A549 (cell line): ENCODE data around the gene CDC5L. TPM values are rescaled to one million over a fixed set of nuclear protein-coding genes. Genes with fewer than 3 reads are reported as not detected.

ENCODE experiments used
- ATAC-seq, 2 experiments: fragments of 200-7000 bp in 1 of 2; fragments of >200 bp in 1 of 2; cut with Nextera tagmentation in 1 of 2; cut with Tn5 transposase in 1 of 2; 3 replicates each; pipeline versions ENCODE4 v1.8.0 to v1.9.1; 2018 to 2020; ENCODE audit warnings: mild to moderate bottlenecking in 1 of 2, moderate library complexity in 1 of 2
- CTCF ChIA-PET: fragments of 300-600 bp; sonication (Branson Sonifier 250); formaldehyde crosslinking; extraction: SDS; loops from one replicate; lab custom pipeline; 2021; ENCODE audit warnings: antibody characterized with exemption, inconsistent platforms; lab: Yijun Ruan, JAX
- POLR2A ChIA-PET: fragments of 350-600 bp; formaldehyde crosslinking; extraction: SDS; loops from one replicate; lab custom pipeline; 2021; ENCODE audit warnings: antibody characterized with exemption, inconsistent platforms; lab: Yijun Ruan, JAX
- DNase-seq, 2 experiments: peaks; one replicate each; pipeline versions ENCODE4 v3.0.0 to v3.0.0-alpha.2; 2011 to 2016; ENCODE audit warnings: low read depth in 1 of 2, low spot score in 1 of 2
- FAIRE-seq: peaks from 2 replicates; lab custom pipeline; 2011; peaks lifted over from hg19 to GRCh38; lab: Jason Lieb, UNC
- H3K27ac ChIP-seq, 2 experiments: fragments of >200 bp; sonication (Bioruptor Twin); formaldehyde crosslinking; 3 replicates each; pipeline ENCODE4 v1.5.1; 2016 to 2017
- H3K4me1 ChIP-seq: fragments of >200 bp; sonication (Bioruptor Twin); formaldehyde crosslinking; 3 replicates; pipeline ENCODE4 v1.6.1; 2016
- H3K4me2 ChIP-seq: fragments of >200 bp; sonication (Bioruptor Twin); formaldehyde crosslinking; 3 replicates; pipeline ENCODE4 v1.6.1; 2016
- H3K4me3 ChIP-seq: fragments of >200 bp; sonication (Bioruptor Twin); formaldehyde crosslinking; 3 replicates; pipeline ENCODE4 v1.5.1; 2016
- H3K9me3 ChIP-seq: fragments of >200 bp; sonication (Bioruptor Twin); formaldehyde crosslinking; 3 replicates; pipeline ENCODE4 v1.6.1; 2016
- CBX2 ChIP-seq: fragments of 200-600 bp; sonication (generic); IDR thresholded peaks from 2 replicates; pipeline ENCODE4 v1.6.1; 2016; ENCODE audit warnings: low read depth, mild to moderate bottlenecking, borderline replicate concordance
- CHD2 ChIP-seq: fragments of 150-350 bp; IDR thresholded peaks from 2 replicates; pipeline ENCODE4 v1.6.1; 2014; ENCODE audit warnings: low read length; ENCODE audit not compliant: partially characterized antibody
- EP300 ChIP-seq, 2 experiments: fragments of >200 bp; sonication (Bioruptor Twin); formaldehyde crosslinking; IDR thresholded peaks; 2 replicates in 1 of 2; 3 replicates in 1 of 2; pipeline ENCODE4 v1.6.1; 2016 to 2017
- FOSL2 ChIP-seq, 2 experiments: fragments of 450-650 bp in 1 of 2; fragments of >200 bp in 1 of 2; sonication (Bioruptor Twin) in 1 of 2; formaldehyde crosslinking; IDR thresholded peaks; 2 replicates each; pipeline versions ENCODE4 v1.5.0 to v1.6.1; 2016 to 2020; ENCODE audit warnings: mild to moderate bottlenecking in 1 of 2, moderate library complexity in 1 of 2
- GATA3 ChIP-seq: IDR thresholded peaks from 2 replicates; pipeline ENCODE4 v1.6.1; 2012; ENCODE audit warnings: borderline replicate concordance
- HOXA7 ChIP-seq: fragments of 250-450 bp; sonication (Bioruptor Pico); IDR thresholded peaks from 2 replicates; pipeline ENCODE4 v1.5.0; 2020; ENCODE audit warnings: mild to moderate bottlenecking, moderate library complexity
- HOXB13 ChIP-seq: fragments of 250-450 bp; sonication (Bioruptor Pico); IDR thresholded peaks from 2 replicates; pipeline ENCODE4 v1.5.0; 2020; ENCODE audit warnings: low read depth, mild to moderate bottlenecking, moderate library complexity
- KDM1A ChIP-seq: fragments of 200-600 bp; sonication (generic); IDR thresholded peaks from 2 replicates; pipeline ENCODE4 v1.6.1; 2016; ENCODE audit warnings: low read depth, mild to moderate bottlenecking
- KDM5A ChIP-seq: fragments of 200-600 bp; sonication (generic); IDR thresholded peaks from 2 replicates; pipeline ENCODE4 v1.6.1; 2016; ENCODE audit warnings: antibody characterized with exemption, mild to moderate bottlenecking
- MAZ ChIP-seq: fragments of 150-350 bp; IDR thresholded peaks from 2 replicates; pipeline ENCODE4 v1.6.1; 2014; ENCODE audit warnings: antibody characterized with exemption, low read depth, low read length, borderline replicate concordance
- NFE2L2 ChIP-seq: fragments of 150-350 bp; conservative IDR thresholded peaks from 2 replicates; pipeline ENCODE4 v1.6.1; 2014; ENCODE audit warnings: low read length
- POLR2A ChIP-seq: IDR thresholded peaks from 2 replicates; pipeline ENCODE4 v1.6.1; 2012; ENCODE audit warnings: mild to moderate bottlenecking, low read length
- RAD21 ChIP-seq, 2 experiments: fragments of >200 bp in 1 of 2; sonication (Bioruptor Twin) in 1 of 2; formaldehyde crosslinking in 1 of 2; IDR thresholded peaks in 1 of 2; conservative IDR thresholded peaks in 1 of 2; 2 replicates in 1 of 2; 3 replicates in 1 of 2; pipeline ENCODE4 v1.6.1; 2012 to 2018; ENCODE audit warnings: inconsistent platforms in 1 of 2
- RNF2 ChIP-seq: fragments of 200-600 bp; sonication (generic); IDR thresholded peaks from 2 replicates; pipeline ENCODE4 v1.6.1; 2016; ENCODE audit warnings: low read depth, mild to moderate bottlenecking, antibody characterized with exemption, moderate library complexity, borderline replicate concordance
- TFCP2L1 ChIP-seq: fragments of 250-450 bp; sonication (Bioruptor Pico); IDR thresholded peaks from 2 replicates; pipeline ENCODE4 v1.5.0; 2021; ENCODE audit warnings: mild to moderate bottlenecking
- TP53 ChIP-seq: fragments of 250-450 bp; sonication (Bioruptor Pico); IDR thresholded peaks from 2 replicates; pipeline ENCODE4 v1.5.0; 2021; ENCODE audit warnings: mild to moderate bottlenecking, moderate library complexity
- WGBS: methylation state at CpG from one replicate; pipeline ENCODE4 v1.1.6; 2017; ENCODE audit errors: missing lambda C conversion rate; 5-methylcytosine and 5-hydroxymethylcytosine counted together
- polyA plus RNA-seq, 4 experiments: library from polyadenylated mRNA; depleted of rRNA in 3 of 4; stranded (reverse); fragments of >200 nt; fragmentation: RNase III in 1 of 4; extraction: RNeasy Plus Mini Kit Qiagen cat#74134 plus additional on column Dnase treatment in 1 of 4; gene quantifications; 2 replicates in 3 of 4; 3 replicates in 1 of 4; pipeline ENCODE4 v1.2.3, GENCODE V29; 2011 to 2017
- TF ChIP-seq, protein P1 (sequence below): fragments of >200 bp; sonication (Bioruptor Twin); formaldehyde crosslinking; IDR thresholded peaks from 3 replicates; pipeline ENCODE4 v1.5.1; 2016
- TF ChIP-seq, protein P2 (sequence below): fragments of >200 bp; sonication (Bioruptor Twin); formaldehyde crosslinking; IDR thresholded peaks from 3 replicates; pipeline ENCODE4 v1.6.1; 2016
- TF ChIP-seq, protein P3 (sequence below): fragments of 250-450 bp; sonication (Bioruptor Pico); IDR thresholded peaks from 2 replicates; pipeline ENCODE4 v1.5.0; 2020; ENCODE audit warnings: low read depth, mild to moderate bottlenecking, moderate library complexity

CDC5L gene
- polyA plus RNA-seq, 2 of the 4 experiments (the other 2 are of a cell fraction): 12.8 to 20.5 TPM

DNA sequence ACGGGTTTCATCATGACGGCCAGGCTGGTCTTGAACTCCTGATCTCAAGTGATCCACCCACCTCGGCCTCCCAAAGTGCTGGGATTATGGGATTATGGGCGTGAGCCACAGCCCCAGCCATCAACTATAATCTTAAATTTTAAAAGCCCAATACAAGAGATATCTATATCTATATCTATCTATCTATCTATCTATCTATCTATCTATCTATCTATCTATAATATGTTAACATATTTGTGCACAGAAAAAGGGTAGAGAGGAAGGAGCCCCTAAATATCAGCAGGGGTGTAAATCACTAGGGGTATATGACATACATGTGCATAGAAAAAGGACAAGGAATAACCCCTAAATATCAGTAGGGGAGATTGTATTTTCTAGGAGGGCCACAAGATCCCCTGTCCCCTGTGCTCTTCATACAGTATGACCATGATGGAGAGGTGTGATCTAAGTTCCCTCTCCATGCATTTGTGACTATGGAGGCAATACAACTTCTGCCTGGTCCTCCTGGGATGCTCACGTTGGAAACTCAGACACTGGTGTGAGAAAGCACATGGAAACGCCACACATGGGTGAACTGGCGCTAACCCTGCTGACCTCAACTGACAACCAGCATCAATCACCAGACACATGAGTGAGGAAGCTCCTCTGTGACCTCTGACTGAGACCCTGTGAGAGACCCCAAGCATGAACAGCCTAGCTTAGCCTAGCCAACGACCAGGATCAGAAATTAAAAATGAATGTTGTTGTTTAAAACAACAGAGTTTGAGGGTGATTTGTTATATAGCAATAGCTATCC is 46.2 kb upstream of the CDC5L start:
- no peaks in the 10 kb centered on the region for H3K4me1 ChIP-seq
- POLR2A ChIA-PET: no interaction called here
- FAIRE-seq: no peak
- no peak overlapping the region for H3K27ac ChIP-seq
- CTCF ChIA-PET: interaction anchor here (0.7 to 4.6 kb wide), 3 partner anchors 46 to 74 kb away, joined by 3 to 21 read pairs (median 3); partner anchors contain the start of gene CDC5L
- no peak for ATAC-seq
- WGBS: 47% methylated on average over 8 of the region's 8 CpGs
- H3K4me3 ChIP-seq: no peak overlapping the region
- TF ChIP-seq TP53 (CRISPR knock-in tag): no peak
- TF ChIP-seq, protein P1, sequence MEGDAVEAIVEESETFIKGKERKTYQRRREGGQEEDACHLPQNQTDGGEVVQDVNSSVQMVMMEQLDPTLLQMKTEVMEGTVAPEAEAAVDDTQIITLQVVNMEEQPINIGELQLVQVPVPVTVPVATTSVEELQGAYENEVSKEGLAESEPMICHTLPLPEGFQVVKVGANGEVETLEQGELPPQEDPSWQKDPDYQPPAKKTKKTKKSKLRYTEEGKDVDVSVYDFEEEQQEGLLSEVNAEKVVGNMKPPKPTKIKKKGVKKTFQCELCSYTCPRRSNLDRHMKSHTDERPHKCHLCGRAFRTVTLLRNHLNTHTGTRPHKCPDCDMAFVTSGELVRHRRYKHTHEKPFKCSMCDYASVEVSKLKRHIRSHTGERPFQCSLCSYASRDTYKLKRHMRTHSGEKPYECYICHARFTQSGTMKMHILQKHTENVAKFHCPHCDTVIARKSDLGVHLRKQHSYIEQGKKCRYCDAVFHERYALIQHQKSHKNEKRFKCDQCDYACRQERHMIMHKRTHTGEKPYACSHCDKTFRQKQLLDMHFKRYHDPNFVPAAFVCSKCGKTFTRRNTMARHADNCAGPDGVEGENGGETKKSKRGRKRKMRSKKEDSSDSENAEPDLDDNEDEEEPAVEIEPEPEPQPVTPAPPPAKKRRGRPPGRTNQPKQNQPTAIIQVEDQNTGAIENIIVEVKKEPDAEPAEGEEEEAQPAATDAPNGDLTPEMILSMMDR: no peak
- TF ChIP-seq POLR2A: no peak
- no peak for TF ChIP-seq HOXB13 (CRISPR knock-in tag)
- TF ChIP-seq EP300 (IDR thresholded peaks at IDR 0.05): no peak
- no peak for TF ChIP-seq HOXA7
- TF ChIP-seq NFE2L2: no peak
- no peak for TF ChIP-seq KDM1A
- TF ChIP-seq RAD21 (conservative IDR thresholded peaks at IDR 0.05 in 1 of 2, IDR thresholded peaks at IDR 0.05 in 1 of 2): no peak
- no peak for TF ChIP-seq FOSL2 (IDR thresholded peaks at IDR 0.05)
- no peak for TF ChIP-seq FOSL2 (CRISPR knock-in tag; IDR thresholded peaks at IDR 0.05)
- no peak for TF ChIP-seq CHD2
- no peak for TF ChIP-seq RNF2
- no peak for TF ChIP-seq GATA3
- TF ChIP-seq, protein P2, sequence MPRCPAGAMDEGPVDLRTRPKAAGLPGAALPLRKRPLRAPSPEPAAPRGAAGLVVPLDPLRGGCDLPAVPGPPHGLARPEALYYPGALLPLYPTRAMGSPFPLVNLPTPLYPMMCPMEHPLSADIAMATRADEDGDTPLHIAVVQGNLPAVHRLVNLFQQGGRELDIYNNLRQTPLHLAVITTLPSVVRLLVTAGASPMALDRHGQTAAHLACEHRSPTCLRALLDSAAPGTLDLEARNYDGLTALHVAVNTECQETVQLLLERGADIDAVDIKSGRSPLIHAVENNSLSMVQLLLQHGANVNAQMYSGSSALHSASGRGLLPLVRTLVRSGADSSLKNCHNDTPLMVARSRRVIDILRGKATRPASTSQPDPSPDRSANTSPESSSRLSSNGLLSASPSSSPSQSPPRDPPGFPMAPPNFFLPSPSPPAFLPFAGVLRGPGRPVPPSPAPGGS: no peak
- no peak overlapping the region for H3K4me2 ChIP-seq
- no peak for DNase-seq
- H3K9me3 ChIP-seq: no peaks in the 10 kb centered on the region

DNA sequence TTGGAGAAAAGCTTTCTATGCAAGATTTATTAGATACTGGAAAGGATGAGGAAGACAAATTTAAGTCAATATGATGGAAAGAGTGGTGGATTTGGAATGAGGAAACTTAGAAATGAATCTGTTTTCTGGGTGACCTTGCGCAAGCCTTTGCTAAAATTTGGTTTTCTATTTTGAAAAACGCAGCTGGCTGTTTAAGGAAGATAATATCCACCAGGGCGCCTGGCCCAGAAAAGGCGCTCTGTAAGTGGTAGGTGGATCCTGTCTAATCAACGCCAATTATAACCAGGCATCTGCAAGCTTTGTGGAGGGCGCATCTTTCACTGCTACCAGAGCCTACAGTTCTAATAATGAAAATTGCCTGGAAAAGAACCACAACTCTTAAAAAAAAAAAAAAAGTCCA is 45.5 kb upstream of the CDC5L start:
- TF ChIP-seq HOXB13 (CRISPR knock-in tag) (no peak), TP53 (CRISPR knock-in tag) (no peak), MAZ (no peak), CBX2 (no peak), KDM5A (no peak), TFCP2L1 (no peak)
- TF ChIP-seq, protein P3, sequence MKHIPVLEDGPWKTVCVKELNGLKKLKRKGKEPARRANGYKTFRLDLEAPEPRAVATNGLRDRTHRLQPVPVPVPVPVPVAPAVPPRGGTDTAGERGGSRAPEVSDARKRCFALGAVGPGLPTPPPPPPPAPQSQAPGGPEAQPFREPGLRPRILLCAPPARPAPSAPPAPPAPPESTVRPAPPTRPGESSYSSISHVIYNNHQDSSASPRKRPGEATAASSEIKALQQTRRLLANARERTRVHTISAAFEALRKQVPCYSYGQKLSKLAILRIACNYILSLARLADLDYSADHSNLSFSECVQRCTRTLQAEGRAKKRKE (CRISPR knock-in tag): no peak
- TF ChIP-seq, protein P1: no peak
- TF ChIP-seq, all 56 proteins: peak for 0
- WGBS: 81% methylated on average over 6 of the region's 6 CpGs

More for the DNA sequence above, 45.5 kb upstream of the CDC5L start:
- Histone ChIP-seq H3K9me3 (no peaks in the 10 kb centered on the region), H3K4me2 (no peak overlapping the region), H3K27ac (no peak overlapping the region), H3K4me3 (no peak overlapping the region), H3K4me1 (no peaks in the 10 kb centered on the region)
- ATAC-seq: no peak
- ChIA-PET CTCF (interaction anchor here (0.7 to 4.6 kb wide), 3 partner anchors 45 to 74 kb away, joined by 3 to 21 read pairs (median 3); partner anchors contain the start of gene CDC5L), POLR2A (no interaction called here)
- no peak for DNase-seq
- no peak for FAIRE-seq
